ENCODE results near the gene ADH7.

ADH7 gene

DNA sequence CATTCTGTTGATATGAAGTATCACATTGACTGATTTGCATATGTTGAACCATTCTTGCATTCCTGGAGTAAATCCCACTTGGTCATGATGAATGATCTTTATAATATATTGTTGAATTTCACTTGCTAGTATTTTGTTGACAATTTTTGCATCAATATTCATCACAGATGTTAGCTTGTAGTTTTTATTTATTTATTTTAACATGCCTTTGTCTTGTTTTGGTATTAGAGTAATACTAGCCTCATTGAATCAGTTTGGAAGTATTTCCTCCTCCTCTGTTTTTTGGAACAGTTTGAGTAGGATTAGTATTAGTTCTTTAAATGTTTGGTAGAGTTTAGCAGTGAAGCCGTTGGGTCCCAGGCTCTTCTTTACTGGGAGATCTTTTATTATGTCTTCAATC, 68.7 kb downstream of the ADH7 start:
- Histone ChIP-seq H2BK15ac (ENCODE audit: low read depth, poor library complexity, severe bottlenecking) (no peak overlapping the region), H2AK5ac (ENCODE audit: low read length, severe bottlenecking) (no peak overlapping the region), H3K4ac (ENCODE audit: low read depth in 1 of 2, low read length in 2 of 2) (no peak overlapping the region), H3K9ac (ENCODE audit: low read length) (no peak overlapping the region), H3K18ac (ENCODE audit: low read depth in 1 of 2, low read length in 2 of 2) (no peak overlapping the region), H3K27me3 (ENCODE audit: control insufficient read depth in 1 of 2, insufficient read depth in 1 of 2, low read length in 2 of 2) (no peaks in the 10 kb centered on the region), H2BK120ac (ENCODE audit: low read depth, low read length) (no peak overlapping the region), H2AFZ (ENCODE audit: low read depth, low read length) (no peak overlapping the region), H3K79me1 (replicated peaks; ENCODE audit: low read length, poor library complexity, severe bottlenecking) (no peaks in the 10 kb centered on the region), H3K4me1 (ENCODE audit: control insufficient read depth, insufficient read depth, low read depth, low read length) (no peaks in the 10 kb centered on the region), H3K14ac (ENCODE audit: low read length in 2 of 2) (no peak overlapping the region), H3K23ac (ENCODE audit: low read length in 2 of 2) (no peak overlapping the region), H4K8ac (ENCODE audit: low read length) (no peak overlapping the region), H4K91ac (ENCODE audit: low read length) (no peak overlapping the region), H3K27ac (ENCODE audit: low read length, poor library complexity, severe bottlenecking) (no peak overlapping the region), H3K4me2 (ENCODE audit: low read length, poor library complexity, severe bottlenecking) (no peak overlapping the region), H2BK12ac (ENCODE audit: low read length in 2 of 2) (no peak overlapping the region), H3K4me3 (ENCODE audit: insufficient read depth in 1 of 2, low read depth in 1 of 2, low read length in 2 of 2) (no peak overlapping the region), H3K9me3 (ENCODE audit: control insufficient read depth, low read length) (peaks cover 6% of the 10 kb centered on the region), H2BK5ac (ENCODE audit: low read depth, low read length, poor library complexity, severe bottlenecking) (no peak overlapping the region), H3K36me3 (ENCODE audit: control insufficient read depth in 1 of 2, insufficient read depth in 2 of 2, low read depth in 1 of 2, low read length in 2 of 2) (no peaks in the 10 kb centered on the region)
- WGBS, result no CpG with 5 or more reads among the region's 1 CpG
- no peak for DNase-seq

DNA sequence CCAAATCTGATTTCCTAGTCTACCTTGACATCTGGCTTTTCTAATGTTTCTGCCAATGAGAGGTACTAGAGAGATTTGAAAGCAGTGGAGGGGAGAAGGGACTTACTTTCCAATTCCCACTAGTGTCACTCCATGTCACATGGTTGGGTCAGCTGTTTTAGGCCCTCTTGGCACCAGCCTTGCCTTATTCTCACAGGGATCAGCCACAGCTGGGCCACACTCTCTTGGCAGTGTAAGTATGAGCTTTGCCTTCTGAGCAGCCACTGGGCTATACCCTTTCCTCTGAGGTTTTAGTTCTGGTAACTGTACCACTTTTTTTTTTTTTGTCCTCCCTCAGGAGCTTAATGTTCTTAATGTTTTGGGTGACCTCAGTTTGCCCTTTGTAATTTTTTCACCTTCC, 72.4 kb downstream of the ADH7 start:
- Histone ChIP-seq H3K27me3 (ENCODE audit: control insufficient read depth in 1 of 2, insufficient read depth in 1 of 2, low read length in 2 of 2) (no peaks in the 10 kb centered on the region), H3K4me1 (ENCODE audit: control insufficient read depth, insufficient read depth, low read depth, low read length) (no peaks in the 10 kb centered on the region), H3K79me1 (replicated peaks; ENCODE audit: low read length, poor library complexity, severe bottlenecking) (no peaks in the 10 kb centered on the region), H3K23ac (ENCODE audit: low read length in 2 of 2) (no peak overlapping the region), H3K9me3 (ENCODE audit: control insufficient read depth, low read length) (peaks cover 6% of the 10 kb centered on the region), H3K18ac (ENCODE audit: low read depth in 1 of 2, low read length in 2 of 2) (no peak overlapping the region), H3K4ac (ENCODE audit: low read depth in 1 of 2, low read length in 2 of 2) (no peak overlapping the region), H3K27ac (ENCODE audit: low read length, poor library complexity, severe bottlenecking) (no peak overlapping the region), H2BK12ac (ENCODE audit: low read length in 2 of 2) (no peak overlapping the region), H3K9ac (ENCODE audit: low read length) (no peak overlapping the region), H3K14ac (ENCODE audit: low read length in 2 of 2) (no peak overlapping the region), H2AK5ac (ENCODE audit: low read length, severe bottlenecking) (no peak overlapping the region), H3K36me3 (ENCODE audit: control insufficient read depth in 1 of 2, insufficient read depth in 2 of 2, low read depth in 1 of 2, low read length in 2 of 2) (no peaks in the 10 kb centered on the region), H2AFZ (ENCODE audit: low read depth, low read length) (no peak overlapping the region), H4K8ac (ENCODE audit: low read length) (no peak overlapping the region), H3K4me2 (ENCODE audit: low read length, poor library complexity, severe bottlenecking) (no peak overlapping the region), H2BK15ac (ENCODE audit: low read depth, poor library complexity, severe bottlenecking) (no peak overlapping the region), H2BK120ac (ENCODE audit: low read depth, low read length) (no peak overlapping the region), H4K91ac (ENCODE audit: low read length) (no peak overlapping the region), H2BK5ac (ENCODE audit: low read depth, low read length, poor library complexity, severe bottlenecking) (no peak overlapping the region), H3K4me3 (ENCODE audit: insufficient read depth in 1 of 2, low read depth in 1 of 2, low read length in 2 of 2) (no peak overlapping the region)
- DNase-seq, result no peak
